ENCODE results near the gene BTNL2.

Gene BTNL2

GRCh38 chr6:32415521-32416019, 8.6 kb upstream of the BTNL2 start:
- peak; percentile 58 to 81 (median 66) for DNase-seq (ENCODE audit: low read depth in 2 of 3, low spot score in 1 of 3)

GRCh38 chr6:32413427-32414047, 6.6 kb upstream of the BTNL2 start:
- peak; percentile 72 to 79 (median 79) for DNase-seq (ENCODE audit: low read depth in 2 of 3, low spot score in 1 of 3)

GRCh38 chr6:32411566-32412327, 4.8 kb upstream of the BTNL2 start:
- DNase-seq (ENCODE audit: low read depth in 2 of 3, low spot score in 1 of 3), result no peak

GRCh38 chr6:32410906-32411305, 3.9 kb upstream of the BTNL2 start:
- DNase-seq (ENCODE audit: low read depth in 2 of 3, low spot score in 1 of 3), result no peak

- no peak for DNase-seq (ENCODE audit: low read depth in 2 of 3, low spot score in 1 of 3)
Measured at GRCh38 chr6:32406197-32406596, 784 bp downstream of the BTNL2 start.

GRCh38 chr6:32405656-32406055, 1.3 kb downstream of the BTNL2 start:
- DNase-seq (ENCODE audit: low read depth in 2 of 3, low spot score in 1 of 3), result no peak

- no peak for DNase-seq (ENCODE audit: low read depth in 2 of 3, low spot score in 1 of 3)
Measured at GRCh38 chr6:32402812-32403211, 4.2 kb downstream of the BTNL2 start.

- DNase-seq (ENCODE audit: low read depth in 2 of 3, low spot score in 1 of 3), result no peak
Measured at GRCh38 chr6:32401284-32401963, 5.6 kb downstream of the BTNL2 start.

GRCh38 chr6:32397252-32397920, 9.6 kb downstream of the BTNL2 start:
- DNase-seq (ENCODE audit: low read depth in 2 of 3, low spot score in 1 of 3), result no peak

GRCh38 chr6:32396028-32396427, 11.0 kb downstream of the BTNL2 start:
- no peak for DNase-seq (ENCODE audit: low read depth in 2 of 3, low spot score in 1 of 3)

- no peak for DNase-seq (ENCODE audit: low read depth in 2 of 3, low spot score in 1 of 3)
Measured at GRCh38 chr6:32393665-32394420, 13.1 kb downstream of the BTNL2 start.

GRCh38 chr6:32391505-32391904, 15.5 kb downstream of the BTNL2 start:
- no peak for DNase-seq (ENCODE audit: low read depth in 2 of 3, low spot score in 1 of 3)

- no peak for DNase-seq (ENCODE audit: low read depth in 2 of 3, low spot score in 1 of 3)
Measured at GRCh38 chr6:32387589-32388340, 19.2 kb downstream of the BTNL2 start.

- DNase-seq (ENCODE audit: low read depth in 2 of 3, low spot score in 1 of 3), result no peak
Measured at GRCh38 chr6:32386040-32386439, 20.9 kb downstream of the BTNL2 start.

GRCh38 chr6:32382757-32383420, 24.1 kb downstream of the BTNL2 start:
- no peak for DNase-seq (ENCODE audit: low read depth in 2 of 3, low spot score in 1 of 3)

- DNase-seq (ENCODE audit: low read depth in 2 of 3, low spot score in 1 of 3), result no peak
Measured at GRCh38 chr6:32379545-32379944, 27.4 kb downstream of the BTNL2 start.

- no peak for DNase-seq (ENCODE audit: low read depth in 2 of 3, low spot score in 1 of 3)
Measured at GRCh38 chr6:32375739-32376529, 31.0 kb downstream of the BTNL2 start.

GRCh38 chr6:32371803-32372202, 35.2 kb downstream of the BTNL2 start, which contains the start of gene TSBP1:
Gene TSBP1, minus strand, starts transcription at chr6:32371903. Its CDS starts 197 bp downstream, at chr6:32371706.
- no peak for DNase-seq (ENCODE audit: low read depth in 2 of 3, low spot score in 1 of 3)

GRCh38 chr6:32371229-32371628, 35.8 kb downstream of the BTNL2 start:
- DNase-seq (ENCODE audit: low read depth in 2 of 3, low spot score in 1 of 3), result no peak
